Sigmoid colon (tissue), 7 donors: Measurements from ENCODE around the gene LARP1. TPM values are rescaled to one million over a fixed set of nuclear protein-coding genes. Genes with fewer than 3 reads are reported as not detected.
"Not testable (repeated sequence)": the region's sequence is repeated elsewhere in the genome, so short reads cannot be mapped to it uniquely, and the experiment has no call there.

Source experiments
- DNase-seq: peaks from one replicate; pipeline ENCODE4 v3.0.0-alpha.2; 2019
- H3K27ac ChIP-seq, 4 donors: fragments of 200-600 bp; sonication (generic); one replicate each; pipeline ENCODE4 v1.5.1; 2016 to 2019; ENCODE audit warnings: mild to moderate bottlenecking in 1 of 4
- H3K27me3 ChIP-seq, 3 donors: fragments of 200-600 bp; sonication (generic); one replicate each; pipeline ENCODE4 v1.5.1; 2019; ENCODE audit warnings: mild to moderate bottlenecking in 1 of 3
- H3K36me3 ChIP-seq, 4 donors: fragments of 200-600 bp; sonication (generic); one replicate each; pipeline ENCODE4 v1.5.1; 2016 to 2019
- H3K4me1 ChIP-seq, 4 donors: fragments of 200-600 bp; sonication (generic); one replicate each; pipeline ENCODE4 v1.5.1; 2017 to 2019
- H3K4me3 ChIP-seq, 4 donors: fragments of 200-600 bp; sonication (generic); one replicate each; pipeline ENCODE4 v1.5.1; 2017 to 2019; ENCODE audit warnings: mild to moderate bottlenecking in 2 of 4, moderate library complexity in 1 of 4
- H3K9me3 ChIP-seq, 4 donors: fragments of 200-600 bp in 3 of 4; sonication (generic) in 3 of 4; one replicate each; pipeline versions ENCODE4 v1.5.1 to v1.6.1; 2013 to 2019
- EP300 ChIP-seq, 4 donors: sonication (generic); formaldehyde crosslinking; IDR thresholded peaks; one replicate each; pipeline ENCODE4 v1.6.1; 2017; ENCODE audit warnings: antibody characterized with exemption in 4 of 4
- POLR2A ChIP-seq, 2 donors: fragments of 450-650 bp; IDR thresholded peaks; one replicate each; pipeline ENCODE4 v1.6.1; 2016; ENCODE audit warnings: antibody characterized with exemption in 2 of 2, mild to moderate bottlenecking in 2 of 2, moderate library complexity in 2 of 2
- POLR2AphosphoS5 ChIP-seq, 4 donors: sonication (generic); formaldehyde crosslinking; IDR thresholded peaks; one replicate each; pipeline ENCODE4 v1.6.1; 2017; ENCODE audit warnings: antibody characterized with exemption in 4 of 4
- WGBS, 2 donors: extraction: QIAGEN DNeasy Blood & Tissue Kit; methylation state at CpG; one replicate each; pipeline ENCODE4 v1.1.7; 2013; 5-methylcytosine and 5-hydroxymethylcytosine counted together
- intact Hi-C: fragments of 100-400 bp; cut with DNase I; formaldehyde crosslinking; loops from one replicate; pipeline ENCODE4 v1.15.1; 2023
- polyA plus RNA-seq, 3 donors: library from polyadenylated mRNA; stranded (reverse); fragments of 200-250 nt; gene quantifications; one replicate each; pipeline ENCODE4 v1.2.3, GENCODE V29; 2013
- total RNA-seq, 4 donors: library from RNA; depleted of rRNA; stranded (reverse); fragments of >200 nt; gene quantifications; one replicate each; pipeline ENCODE4 v1.1.0, GENCODE V29; 2016
- TF ChIP-seq, protein P1 (sequence below), 4 experiments: fragments of 450-650 bp in 3 of 4; fragments of 200-600 bp in 1 of 4; IDR thresholded peaks; one replicate each; pipeline ENCODE4 v1.5.1; 2016 to 2019; ENCODE audit warnings: antibody characterized with exemption in 4 of 4, mild to moderate bottlenecking in 3 of 4, moderate library complexity in 2 of 4
- donor health status: healthy with polysubstance abuse.
- donor health status: Bipolar disorder and iron deficiency.
- donor health status: healthy.

The LARP1 gene
- total and polyA plus RNA-seq, 7 donors: 10.2 to 97.8 (median 49.0) TPM

GRCh38 chr5:154741415-154741814 lies 13.8 kb upstream of the LARP1 start:
- no peaks in the 10 kb centered on the region for H3K36me3 ChIP-seq
- no peaks in the 10 kb centered on the region for H3K27me3 ChIP-seq
- H3K4me1 ChIP-seq: peaks cover 0 to 26% (median 19%) of the 10 kb centered on the region in 4 donors
- DNase-seq: no peak
- 95 to 98% methylated on average over 4 of the region's 4 CpGs for WGBS, 2 donors
- no peak overlapping the region for H3K4me3 ChIP-seq
- peak overlapping the region; percentile 63 to 77 (median 74) for H3K27ac ChIP-seq
- intact Hi-C loops: no loop called here
- TF ChIP-seq EP300 (IDR thresholded peaks at IDR 0.05): no peak
- H3K9me3 ChIP-seq: no peaks in the 10 kb centered on the region

- Histone ChIP-seq H3K36me3 (no peaks in the 10 kb centered on the region), H3K4me3 (no peak overlapping the region), H3K27ac (no peak overlapping the region), H3K9me3 (no peaks in the 10 kb centered on the region), H3K4me1 (peaks cover 0 to 26% (median 19%) of the 10 kb centered on the region in 4 donors), H3K27me3 (no peaks in the 10 kb centered on the region)
- WGBS, 2 donors: 88 to 93% methylated on average over 7 of the region's 7 CpGs
- DNase-seq: no peak
- intact Hi-C loops: no loop called here
- TF ChIP-seq POLR2AphosphoS5 (IDR thresholded peaks at IDR 0.05) (no peak), EP300 (IDR thresholded peaks at IDR 0.05) (no peak), POLR2A (IDR thresholded peaks at IDR 0.05) (no peak)
- TF ChIP-seq, protein P1, sequence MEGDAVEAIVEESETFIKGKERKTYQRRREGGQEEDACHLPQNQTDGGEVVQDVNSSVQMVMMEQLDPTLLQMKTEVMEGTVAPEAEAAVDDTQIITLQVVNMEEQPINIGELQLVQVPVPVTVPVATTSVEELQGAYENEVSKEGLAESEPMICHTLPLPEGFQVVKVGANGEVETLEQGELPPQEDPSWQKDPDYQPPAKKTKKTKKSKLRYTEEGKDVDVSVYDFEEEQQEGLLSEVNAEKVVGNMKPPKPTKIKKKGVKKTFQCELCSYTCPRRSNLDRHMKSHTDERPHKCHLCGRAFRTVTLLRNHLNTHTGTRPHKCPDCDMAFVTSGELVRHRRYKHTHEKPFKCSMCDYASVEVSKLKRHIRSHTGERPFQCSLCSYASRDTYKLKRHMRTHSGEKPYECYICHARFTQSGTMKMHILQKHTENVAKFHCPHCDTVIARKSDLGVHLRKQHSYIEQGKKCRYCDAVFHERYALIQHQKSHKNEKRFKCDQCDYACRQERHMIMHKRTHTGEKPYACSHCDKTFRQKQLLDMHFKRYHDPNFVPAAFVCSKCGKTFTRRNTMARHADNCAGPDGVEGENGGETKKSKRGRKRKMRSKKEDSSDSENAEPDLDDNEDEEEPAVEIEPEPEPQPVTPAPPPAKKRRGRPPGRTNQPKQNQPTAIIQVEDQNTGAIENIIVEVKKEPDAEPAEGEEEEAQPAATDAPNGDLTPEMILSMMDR (IDR thresholded peaks at IDR 0.05): no peak
These were observed 11.4 kb upstream of the LARP1 start for GRCh38 chr5:154743812-154744211.

GRCh38 chr5:154745349-154745748 lies 9.8 kb upstream of the LARP1 start:
- Histone ChIP-seq H3K27me3 (no peaks in the 10 kb centered on the region), H3K4me3 (no peak overlapping the region), H3K4me1 (peaks cover 0 to 20% (median 14%) of the 10 kb centered on the region in 4 donors), H3K36me3 (no peaks in the 10 kb centered on the region), H3K9me3 (no peaks in the 10 kb centered on the region), H3K27ac (no peak overlapping the region)
- WGBS, 2 donors: 95 to 97% methylated on average over 1 of the region's 1 CpG
- intact Hi-C loops: no loop called here
- TF ChIP-seq POLR2A (IDR thresholded peaks at IDR 0.05) (no peak), POLR2AphosphoS5 (IDR thresholded peaks at IDR 0.05) (no peak)
- TF ChIP-seq, protein P1 (IDR thresholded peaks at IDR 0.05): no peak
- DNase-seq: no peak

GRCh38 chr5:154749491-154749890 lies 5.7 kb upstream of the LARP1 start:
- TF ChIP-seq POLR2A (IDR thresholded peaks at IDR 0.05): no peak
- no peak for TF ChIP-seq POLR2AphosphoS5 (IDR thresholded peaks at IDR 0.05)
- TF ChIP-seq, protein P1 (IDR thresholded peaks at IDR 0.05): no peak
- no peak for TF ChIP-seq EP300 (IDR thresholded peaks at IDR 0.05)
- 93 to 94% methylated on average over 1 of the region's 1 CpG for WGBS, 2 donors

GRCh38 chr5:154750641-154751040 lies 4.5 kb upstream of the LARP1 start:
- not testable (repeated sequence) for H3K9me3 ChIP-seq, H3K27me3 ChIP-seq, DNase-seq, H3K27ac ChIP-seq, H3K36me3 ChIP-seq, H3K4me3 ChIP-seq
- peaks cover 0 to 22% (median 20%) of the 10 kb centered on the region in 4 donors for H3K4me1 ChIP-seq
- 98% methylated on average over 2 of the region's 2 CpGs for WGBS, 2 donors
- intact Hi-C loops: loop anchor here (10.0 kb wide), 1 partner anchor 306 kb away; the partner anchor contains the start of gene SAP30L

More at GRCh38 chr5:154749491-154749890, 5.7 kb upstream of the LARP1 start:
- H3K4me3 ChIP-seq: no peak overlapping the region
- intact Hi-C loops: no loop called here
- H3K27ac ChIP-seq: no peak overlapping the region
- H3K36me3 ChIP-seq: no peaks in the 10 kb centered on the region
- H3K9me3 ChIP-seq: no peaks in the 10 kb centered on the region
- no peak for DNase-seq
- H3K4me1 ChIP-seq: peaks cover 0 to 20% (median 17%) of the 10 kb centered on the region in 4 donors
- no peaks in the 10 kb centered on the region for H3K27me3 ChIP-seq

- Histone ChIP-seq H3K9me3 (no peaks in the 10 kb centered on the region), H3K4me1 (peaks cover 0 to 22% (median 20%) of the 10 kb centered on the region in 4 donors), H3K4me3 (no peak overlapping the region), H3K27me3 (no peaks in the 10 kb centered on the region), H3K27ac (no peak overlapping the region), H3K36me3 (no peaks in the 10 kb centered on the region)
- DNase-seq: no peak
- TF ChIP-seq EP300 (IDR thresholded peaks at IDR 0.05): no peak
- TF ChIP-seq POLR2AphosphoS5 (IDR thresholded peaks at IDR 0.05): no peak
- no peak for TF ChIP-seq POLR2A (IDR thresholded peaks at IDR 0.05)
- TF ChIP-seq, protein P1 (IDR thresholded peaks at IDR 0.05): no peak
- intact Hi-C loops: loop anchor here (10.0 kb wide), 1 partner anchor 307 kb away; the partner anchor contains the start of gene SAP30L
These were observed 3.3 kb upstream of the LARP1 start for GRCh38 chr5:154751854-154752253.
